ENCODE results near the gene TRAFD1.

Gene TRAFD1

GRCh38 chr12:112176321-112177010 lies 51.1 kb downstream of the TRAFD1 start:
- H3K4me3 ChIP-seq (ENCODE audit: severe bottlenecking) = no peak overlapping the region
- no peaks in the 10 kb centered on the region for H3K4me1 ChIP-seq (ENCODE audit: insufficient read depth, poor library complexity, severe bottlenecking)
- no peaks in the 10 kb centered on the region for H3K9me3 ChIP-seq (ENCODE audit: severe bottlenecking)
- ATAC-seq (ENCODE audit: low read depth) (no peak), DNase-seq (ENCODE audit: low spot score) (no peak)
- no peak overlapping the region for H3K27ac ChIP-seq (ENCODE audit: poor library complexity, severe bottlenecking)
- TF ChIP-seq CTCF (IDR thresholded peaks at IDR 0.05; ENCODE audit: poor library complexity, severe bottlenecking) = no peak
- no peaks in the 10 kb centered on the region for H3K27me3 ChIP-seq (ENCODE audit: insufficient read depth, poor library complexity, severe bottlenecking)
- H3K36me3 ChIP-seq (ENCODE audit: low read depth) = peaks cover 13% of the 10 kb centered on the region; the same call in 1 of the 2 replicates

GRCh38 chr12:112178796-112179195 lies 53.4 kb downstream of the TRAFD1 start:
- Histone ChIP-seq H3K27me3 (ENCODE audit: insufficient read depth, poor library complexity, severe bottlenecking) (no peaks in the 10 kb centered on the region), H3K4me3 (ENCODE audit: severe bottlenecking) (no peak overlapping the region), H3K36me3 (ENCODE audit: low read depth) (peaks cover 21% of the 10 kb centered on the region; the same call in 1 of the 2 replicates), H3K27ac (ENCODE audit: poor library complexity, severe bottlenecking) (no peak overlapping the region), H3K4me1 (ENCODE audit: insufficient read depth, poor library complexity, severe bottlenecking) (no peaks in the 10 kb centered on the region), H3K9me3 (ENCODE audit: severe bottlenecking) (no peaks in the 10 kb centered on the region)
- no peak for TF ChIP-seq CTCF (IDR thresholded peaks at IDR 0.05; ENCODE audit: poor library complexity, severe bottlenecking)
- ATAC-seq (ENCODE audit: low read depth) (no peak), DNase-seq (ENCODE audit: low spot score) (no peak)

GRCh38 chr12:112179341-112179740 lies 54.0 kb downstream of the TRAFD1 start:
- Histone ChIP-seq H3K27ac (ENCODE audit: poor library complexity, severe bottlenecking) (no peak overlapping the region), H3K36me3 (ENCODE audit: low read depth) (peaks cover 25% of the 10 kb centered on the region; the same call in 1 of the 2 replicates), H3K9me3 (ENCODE audit: severe bottlenecking) (no peaks in the 10 kb centered on the region), H3K4me3 (ENCODE audit: severe bottlenecking) (no peak overlapping the region), H3K27me3 (ENCODE audit: insufficient read depth, poor library complexity, severe bottlenecking) (no peaks in the 10 kb centered on the region), H3K4me1 (ENCODE audit: insufficient read depth, poor library complexity, severe bottlenecking) (no peaks in the 10 kb centered on the region)
- DNase-seq (ENCODE audit: low spot score) (no peak), ATAC-seq (ENCODE audit: low read depth) (no peak)
- no peak for TF ChIP-seq CTCF (IDR thresholded peaks at IDR 0.05; ENCODE audit: poor library complexity, severe bottlenecking)

- ATAC-seq (ENCODE audit: low read depth) (no peak), DNase-seq (ENCODE audit: low spot score) (no peak)
- no peak overlapping the region for H3K27ac ChIP-seq (ENCODE audit: poor library complexity, severe bottlenecking)
- H3K9me3 ChIP-seq (ENCODE audit: severe bottlenecking) = no peaks in the 10 kb centered on the region
- no peaks in the 10 kb centered on the region for H3K4me1 ChIP-seq (ENCODE audit: insufficient read depth, poor library complexity, severe bottlenecking)
- H3K27me3 ChIP-seq (ENCODE audit: insufficient read depth, poor library complexity, severe bottlenecking) = no peaks in the 10 kb centered on the region
- H3K4me3 ChIP-seq (ENCODE audit: severe bottlenecking) = no peak overlapping the region
- TF ChIP-seq CTCF (IDR thresholded peaks at IDR 0.05; ENCODE audit: poor library complexity, severe bottlenecking) = no peak
- peaks cover 21% of the 10 kb centered on the region; the same call in 1 of the 2 replicates for H3K36me3 ChIP-seq (ENCODE audit: low read depth)
These were observed 54.6 kb downstream of the TRAFD1 start for GRCh38 chr12:112179916-112180315.

GRCh38 chr12:112180422-112180821 lies 55.1 kb downstream of the TRAFD1 start:
- H3K27ac ChIP-seq (ENCODE audit: poor library complexity, severe bottlenecking) = no peak overlapping the region
- H3K27me3 ChIP-seq (ENCODE audit: insufficient read depth, poor library complexity, severe bottlenecking) = no peaks in the 10 kb centered on the region
- no peaks in the 10 kb centered on the region for H3K4me1 ChIP-seq (ENCODE audit: insufficient read depth, poor library complexity, severe bottlenecking)
- H3K36me3 ChIP-seq (ENCODE audit: low read depth) = peaks cover 21% of the 10 kb centered on the region; the same call in 1 of the 2 replicates
- no peak overlapping the region for H3K4me3 ChIP-seq (ENCODE audit: severe bottlenecking)
- no peaks in the 10 kb centered on the region for H3K9me3 ChIP-seq (ENCODE audit: severe bottlenecking)
- DNase-seq (ENCODE audit: low spot score) (no peak), ATAC-seq (ENCODE audit: low read depth) (no peak)
- TF ChIP-seq CTCF (IDR thresholded peaks at IDR 0.05; ENCODE audit: poor library complexity, severe bottlenecking) = no peak
